ENCODE measurements around the gene TRAK1.

- TF ChIP-seq, protein P1, sequence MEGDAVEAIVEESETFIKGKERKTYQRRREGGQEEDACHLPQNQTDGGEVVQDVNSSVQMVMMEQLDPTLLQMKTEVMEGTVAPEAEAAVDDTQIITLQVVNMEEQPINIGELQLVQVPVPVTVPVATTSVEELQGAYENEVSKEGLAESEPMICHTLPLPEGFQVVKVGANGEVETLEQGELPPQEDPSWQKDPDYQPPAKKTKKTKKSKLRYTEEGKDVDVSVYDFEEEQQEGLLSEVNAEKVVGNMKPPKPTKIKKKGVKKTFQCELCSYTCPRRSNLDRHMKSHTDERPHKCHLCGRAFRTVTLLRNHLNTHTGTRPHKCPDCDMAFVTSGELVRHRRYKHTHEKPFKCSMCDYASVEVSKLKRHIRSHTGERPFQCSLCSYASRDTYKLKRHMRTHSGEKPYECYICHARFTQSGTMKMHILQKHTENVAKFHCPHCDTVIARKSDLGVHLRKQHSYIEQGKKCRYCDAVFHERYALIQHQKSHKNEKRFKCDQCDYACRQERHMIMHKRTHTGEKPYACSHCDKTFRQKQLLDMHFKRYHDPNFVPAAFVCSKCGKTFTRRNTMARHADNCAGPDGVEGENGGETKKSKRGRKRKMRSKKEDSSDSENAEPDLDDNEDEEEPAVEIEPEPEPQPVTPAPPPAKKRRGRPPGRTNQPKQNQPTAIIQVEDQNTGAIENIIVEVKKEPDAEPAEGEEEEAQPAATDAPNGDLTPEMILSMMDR (IDR thresholded peaks at IDR 0.05), result no peak
- TF ChIP-seq POLR2A (IDR thresholded peaks at IDR 0.05), result no peak
Observed at GRCh38 chr3:42070089-42070488, 21.1 kb upstream of the TRAK1 start.
